ENCODE measurements around the gene PSMB2. TPM values are rescaled to one million over a fixed set of nuclear protein-coding genes. Genes with fewer than 3 reads are reported as not detected.

Gene PSMB2
- polyA plus RNA-seq, 1 donor from 2014 or later = 48.2 TPM

DNA sequence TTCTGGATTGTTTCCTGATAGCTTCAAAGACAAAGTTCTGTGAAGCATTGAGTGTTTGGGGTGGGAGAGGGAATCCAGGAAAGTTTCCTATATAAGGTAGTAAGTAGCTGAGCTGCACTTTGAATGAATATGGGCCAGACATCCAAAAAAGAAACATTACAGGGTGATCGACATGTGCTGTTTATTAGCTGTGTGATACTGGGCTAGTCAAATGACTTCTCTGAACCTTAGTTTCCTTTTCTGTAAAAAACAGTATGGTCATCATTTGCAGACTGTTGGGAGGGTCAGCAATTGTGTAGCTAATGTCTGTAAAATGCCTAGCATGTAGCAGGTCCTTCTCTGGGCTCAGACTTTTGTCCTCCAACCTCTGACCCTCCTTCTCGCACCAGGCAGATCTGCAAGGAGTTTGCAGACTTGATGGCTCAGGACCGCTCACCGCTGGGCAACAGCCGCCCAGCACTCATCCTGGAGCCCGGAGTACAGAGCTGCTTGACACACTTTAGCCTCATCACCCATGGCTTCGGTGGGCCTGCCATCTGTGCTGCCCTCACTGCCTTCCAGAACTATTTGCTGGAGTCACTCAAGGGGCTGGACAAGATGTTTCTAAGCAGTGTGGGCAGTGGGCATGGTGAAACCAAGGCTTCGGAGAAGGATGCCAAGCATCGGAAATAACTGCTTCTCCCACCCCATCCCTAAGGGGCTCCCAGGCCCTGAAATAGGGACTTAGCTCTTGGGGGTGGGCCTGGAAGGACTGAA is 47.1 kb downstream of the PSMB2 start:
- no peaks in the 10 kb centered on the region for H3K9me3 ChIP-seq (ENCODE audit: low read length)
- no peaks in the 10 kb centered on the region for H3K79me2 ChIP-seq (replicated peaks; ENCODE audit: insufficient read depth, low read length)
- no peak overlapping the region for H2AFZ ChIP-seq (ENCODE audit: low read depth, low read length)

GRCh38 chr1:35592991-35593769 is 48.1 kb downstream of the PSMB2 start:
- Histone ChIP-seq H3K36me3 (ENCODE audit: insufficient read depth, low read length) (no peaks in the 10 kb centered on the region), H4K20me1 (ENCODE audit: insufficient read depth) (no peaks in the 10 kb centered on the region), H3K9me2 (ENCODE audit: insufficient read depth, low read length) (no peaks in the 10 kb centered on the region), H3K27me3 (ENCODE audit: insufficient read depth, low read depth, low read length) (no peaks in the 10 kb centered on the region), H3F3A (ENCODE audit: insufficient read depth, low read length, poor library complexity, severe bottlenecking) (no peaks in the 10 kb centered on the region), H2AFZ (ENCODE audit: low read depth, low read length) (no peak overlapping the region), H3K27ac (ENCODE audit: low read length) (no peak overlapping the region), H3K9ac (ENCODE audit: low read length) (no peak overlapping the region), H3K4me3 (ENCODE audit: low read length) (no peak overlapping the region), H3K9me3 (ENCODE audit: low read length) (no peaks in the 10 kb centered on the region), H3K4me2 (ENCODE audit: low read length) (no peak overlapping the region), H3K79me2 (replicated peaks; ENCODE audit: insufficient read depth, low read length) (no peaks in the 10 kb centered on the region)
- TF ChIP-seq RAD21 (conservative IDR thresholded peaks at IDR 0.05) (no peak), TAF1 (IDR thresholded peaks at IDR 0.05; ENCODE audit: low read depth) (no peak), REST (IDR thresholded peaks at IDR 0.05; ENCODE audit: borderline replicate concordance) (no peak), MXI1 (conservative IDR thresholded peaks at IDR 0.05; ENCODE audit: poor library complexity, severe bottlenecking) (no peak), EP300 (conservative IDR thresholded peaks at IDR 0.05; ENCODE audit: poor library complexity, severe bottlenecking) (no peak), SMC3 (conservative IDR thresholded peaks at IDR 0.05; ENCODE audit: poor library complexity) (no peak), POLR2AphosphoS5 (IDR thresholded peaks at IDR 0.05) (no peak), EZH2 (IDR thresholded peaks at IDR 0.05; ENCODE audit: borderline replicate concordance, insufficient read depth, low read length, poor library complexity, severe bottlenecking) (no peak)

More for the DNA sequence above, 47.1 kb downstream of the PSMB2 start:
- H3F3A ChIP-seq (ENCODE audit: insufficient read depth, low read length, poor library complexity, severe bottlenecking) = no peaks in the 10 kb centered on the region
- no peak overlapping the region for H3K27ac ChIP-seq (ENCODE audit: low read length)
- no peaks in the 10 kb centered on the region for H3K27me3 ChIP-seq (ENCODE audit: insufficient read depth, low read depth, low read length)
- TF ChIP-seq MXI1 (conservative IDR thresholded peaks at IDR 0.05; ENCODE audit: poor library complexity, severe bottlenecking) (no peak), EZH2 (IDR thresholded peaks at IDR 0.05; ENCODE audit: borderline replicate concordance, insufficient read depth, low read length, poor library complexity, severe bottlenecking) (no peak), POLR2AphosphoS5 (IDR thresholded peaks at IDR 0.05) (no peak), SMC3 (conservative IDR thresholded peaks at IDR 0.05; ENCODE audit: poor library complexity) (no peak), RAD21 (conservative IDR thresholded peaks at IDR 0.05) (no peak), TAF1 (IDR thresholded peaks at IDR 0.05; ENCODE audit: low read depth) (no peak), EP300 (conservative IDR thresholded peaks at IDR 0.05; ENCODE audit: poor library complexity, severe bottlenecking) (no peak), REST (IDR thresholded peaks at IDR 0.05; ENCODE audit: borderline replicate concordance) (no peak)
- TF ChIP-seq, protein P1, sequence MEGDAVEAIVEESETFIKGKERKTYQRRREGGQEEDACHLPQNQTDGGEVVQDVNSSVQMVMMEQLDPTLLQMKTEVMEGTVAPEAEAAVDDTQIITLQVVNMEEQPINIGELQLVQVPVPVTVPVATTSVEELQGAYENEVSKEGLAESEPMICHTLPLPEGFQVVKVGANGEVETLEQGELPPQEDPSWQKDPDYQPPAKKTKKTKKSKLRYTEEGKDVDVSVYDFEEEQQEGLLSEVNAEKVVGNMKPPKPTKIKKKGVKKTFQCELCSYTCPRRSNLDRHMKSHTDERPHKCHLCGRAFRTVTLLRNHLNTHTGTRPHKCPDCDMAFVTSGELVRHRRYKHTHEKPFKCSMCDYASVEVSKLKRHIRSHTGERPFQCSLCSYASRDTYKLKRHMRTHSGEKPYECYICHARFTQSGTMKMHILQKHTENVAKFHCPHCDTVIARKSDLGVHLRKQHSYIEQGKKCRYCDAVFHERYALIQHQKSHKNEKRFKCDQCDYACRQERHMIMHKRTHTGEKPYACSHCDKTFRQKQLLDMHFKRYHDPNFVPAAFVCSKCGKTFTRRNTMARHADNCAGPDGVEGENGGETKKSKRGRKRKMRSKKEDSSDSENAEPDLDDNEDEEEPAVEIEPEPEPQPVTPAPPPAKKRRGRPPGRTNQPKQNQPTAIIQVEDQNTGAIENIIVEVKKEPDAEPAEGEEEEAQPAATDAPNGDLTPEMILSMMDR (IDR thresholded peaks at IDR 0.05; ENCODE audit: poor library complexity, severe bottlenecking) = no peak
- H3K36me3 ChIP-seq (ENCODE audit: insufficient read depth, low read length) = no peaks in the 10 kb centered on the region
- no peak overlapping the region for H3K9ac ChIP-seq (ENCODE audit: low read length)
- H3K9me2 ChIP-seq (ENCODE audit: insufficient read depth, low read length) = no peaks in the 10 kb centered on the region
- no peaks in the 10 kb centered on the region for H4K20me1 ChIP-seq (ENCODE audit: insufficient read depth)
- no peak overlapping the region for H3K4me2 ChIP-seq (ENCODE audit: low read length)
- no peak overlapping the region for H3K4me3 ChIP-seq (ENCODE audit: low read length)

Data from neural cell (in vitro differentiated cells).